H1 (cell line): Measurements from ENCODE around the gene CRHR2. TPM values are rescaled to one million over a fixed set of nuclear protein-coding genes. Genes with fewer than 3 reads are reported as not detected.

ENCODE experiments used
- CTCF ChIA-PET: fragments of 300-600 bp; sonication (Branson Sonifier 250); formaldehyde crosslinking; loops from one replicate; lab custom pipeline; 2021; ENCODE audit not compliant: partially characterized antibody; lab: Charles Lee
- POLR2A ChIA-PET: fragments of 300-600 bp; sonication (Branson Sonifier 250); formaldehyde crosslinking; loops from one replicate; lab custom pipeline; 2021; ENCODE audit warnings: inconsistent platforms; ENCODE audit not compliant: partially characterized antibody; lab: Charles Lee
- DNase-seq, 2 experiments: peaks; one replicate each; pipeline versions ENCODE4 v3.0.0 to v3.0.0-alpha.2; 2010 to 2022; ENCODE audit warnings: low spot score in 2 of 2, low read depth in 1 of 2, mixed read lengths in 1 of 2
- FAIRE-seq: peaks from 2 replicates; lab custom pipeline; 2011; peaks lifted over from hg19 to GRCh38; lab: Jason Lieb, UNC
- H2AFZ ChIP-seq: 2 replicates; pipeline ENCODE4 v1.8.1; 2012; ENCODE audit warnings: low read length, inconsistent platforms
- H2AK5ac ChIP-seq: 2 replicates; pipeline ENCODE4 v1.6.1; 2013; ENCODE audit warnings: low read depth, low read length
- H2BK120ac ChIP-seq: replicated peaks from 2 replicates; pipeline ENCODE3; 2013; ENCODE audit warnings: low read depth, low read length, inconsistent platforms
- H2BK12ac ChIP-seq: 2 replicates; pipeline ENCODE4 v1.6.1; 2013; ENCODE audit warnings: low read depth, low read length
- H2BK15ac ChIP-seq: 2 replicates; pipeline ENCODE4 v1.6.1; 2013; ENCODE audit warnings: low read length
- H2BK20ac ChIP-seq: 2 replicates; pipeline ENCODE4 v1.6.1; 2013; ENCODE audit warnings: low read length
- H2BK5ac ChIP-seq: 2 replicates; pipeline ENCODE4 v1.6.1; 2013; ENCODE audit warnings: low read depth, low read length
- H3K14ac ChIP-seq: 2 replicates; pipeline ENCODE4 v1.6.1; 2013; ENCODE audit warnings: inconsistent platforms; ENCODE audit not compliant: insufficient read length
- H3K18ac ChIP-seq: 2 replicates; pipeline ENCODE4 v1.6.1; 2013; ENCODE audit warnings: low read length; ENCODE audit errors: extremely low read depth
- H3K23ac ChIP-seq: 2 replicates; pipeline ENCODE4 v1.6.1; 2013; ENCODE audit warnings: inconsistent platforms; ENCODE audit not compliant: insufficient read length
- H3K23me2 ChIP-seq: 2 replicates; pipeline ENCODE4 v1.6.1; 2013; ENCODE audit warnings: low read depth, low read length
- H3K27ac ChIP-seq: 2 replicates; pipeline ENCODE4 v1.6.1; 2011; ENCODE audit warnings: low read depth, low read length, inconsistent platforms
- H3K27me3 ChIP-seq, 4 experiments: replicated peaks in 1 of 4; 1 replicate in 1 of 4; 2 replicates in 3 of 4; pipeline versions ENCODE4 v1.6.1 to v1.8.1; 2011 to 2013; ENCODE audit warnings: low read length in 3 of 4, mild to moderate bottlenecking in 3 of 4, inconsistent platforms in 2 of 4, mixed read lengths in 2 of 4, moderate library complexity in 1 of 4; ENCODE audit not compliant: control insufficient read depth in 3 of 4, insufficient read depth in 3 of 4; ENCODE audit errors: extremely low read depth in 1 of 4
- H3K36me3 ChIP-seq, 4 experiments: 2 replicates each; pipeline versions ENCODE4 v1.6.1 to v1.8.1; 2011 to 2013; ENCODE audit warnings: mild to moderate bottlenecking in 4 of 4, low read length in 3 of 4, moderate library complexity in 2 of 4, control low read depth in 1 of 4, inconsistent platforms in 1 of 4; ENCODE audit not compliant: insufficient read depth in 4 of 4, control insufficient read depth in 2 of 4
- H3K4ac ChIP-seq: replicated peaks from 2 replicates; pipeline ENCODE3; 2013; ENCODE audit warnings: low read length, low read depth, mixed read lengths, inconsistent platforms; ENCODE audit not compliant: insufficient read length
- H3K4me1 ChIP-seq, 4 experiments: replicated peaks in 1 of 4; 1 replicate in 1 of 4; 2 replicates in 3 of 4; pipeline versions ENCODE4 v1.6.1 to v1.8.1; 2011 to 2013; ENCODE audit warnings: low read length in 3 of 4, inconsistent platforms in 2 of 4, mixed read lengths in 1 of 4; ENCODE audit not compliant: insufficient read depth in 4 of 4, control insufficient read depth in 3 of 4
- H3K4me2 ChIP-seq, 2 experiments: 2 replicates each; pipeline versions ENCODE4 v1.6.1 to v1.8.1; 2011 to 2013; ENCODE audit warnings: low read depth in 2 of 2, low read length in 2 of 2, control low read depth in 1 of 2, inconsistent platforms in 1 of 2, mild to moderate bottlenecking in 1 of 2; ENCODE audit not compliant: insufficient read depth in 1 of 2
- H3K4me3 ChIP-seq, 4 experiments: fragments of 200-600, 300-600 bp in 1 of 4; sonication (generic), shearing (Covaris generic), sonication (Bioruptor Twin) in 1 of 4; 2 replicates each; pipeline versions ENCODE4 v1.5.1 to v1.8.1; 2011 to 2016; ENCODE audit warnings: low read length in 4 of 4, low read depth in 3 of 4, control low read depth in 2 of 4, inconsistent platforms in 2 of 4, mild to moderate bottlenecking in 2 of 4, mixed read lengths in 1 of 4, moderate library complexity in 1 of 4; ENCODE audit not compliant: insufficient read depth in 2 of 4; ENCODE audit errors: extremely low read depth in 1 of 4
- H3K56ac ChIP-seq: replicated peaks from 2 replicates; pipeline ENCODE3; 2013; ENCODE audit warnings: low read depth, mild to moderate bottlenecking, mixed read lengths, low read length, inconsistent platforms; ENCODE audit not compliant: insufficient read length
- H3K79me1 ChIP-seq: 2 replicates; pipeline ENCODE4 v1.6.1; 2013; ENCODE audit warnings: low read depth, low read length, control low read depth
- H3K79me2 ChIP-seq, 2 experiments: 2 replicates each; pipeline versions ENCODE4 v1.6.1 to v1.8.1; 2012 to 2013; ENCODE audit warnings: low read length in 2 of 2, mild to moderate bottlenecking in 2 of 2, inconsistent platforms in 1 of 2; ENCODE audit not compliant: insufficient read depth in 2 of 2, control insufficient read depth in 1 of 2
- H3K9ac ChIP-seq, 4 experiments: replicated peaks in 1 of 4; 1 replicate in 1 of 4; 2 replicates in 3 of 4; pipeline versions ENCODE4 v1.6.1 to v1.8.1; 2011 to 2013; ENCODE audit warnings: low read depth in 3 of 4, low read length in 3 of 4, control low read depth in 2 of 4, mild to moderate bottlenecking in 2 of 4, moderate library complexity in 2 of 4, inconsistent platforms in 1 of 4; ENCODE audit errors: extremely low read depth in 1 of 4
- H3K9me3 ChIP-seq, 2 experiments: 2 replicates each; pipeline versions ENCODE4 v1.6.1 to v1.8.1; 2012 to 2013; ENCODE audit warnings: mild to moderate bottlenecking in 2 of 2, moderate library complexity in 2 of 2, control low read depth in 1 of 2, inconsistent platforms in 1 of 2, low read depth in 1 of 2, low read length in 1 of 2, mixed read lengths in 1 of 2; ENCODE audit not compliant: insufficient read depth in 2 of 2
- H4K20me1 ChIP-seq, 2 experiments: replicated peaks in 1 of 2; 2 replicates each; pipeline versions ENCODE3 to v1.8.1; 2011 to 2013; ENCODE audit warnings: inconsistent platforms in 2 of 2, low read length in 2 of 2, mild to moderate bottlenecking in 1 of 2; ENCODE audit not compliant: insufficient read depth in 2 of 2, control insufficient read depth in 1 of 2
- H4K5ac ChIP-seq: 2 replicates; pipeline ENCODE4 v1.6.1; 2013; ENCODE audit warnings: low read length, low read depth, mixed read lengths, inconsistent platforms; ENCODE audit not compliant: insufficient read length
- H4K8ac ChIP-seq: 2 replicates; pipeline ENCODE4 v1.8.0; 2013; ENCODE audit warnings: mild to moderate bottlenecking, moderate library complexity, low read length, inconsistent platforms; ENCODE audit not compliant: insufficient read depth; ENCODE audit errors: extremely low read depth
- H4K91ac ChIP-seq: replicated peaks from 2 replicates; pipeline ENCODE3; 2013; ENCODE audit warnings: low read length, mixed read lengths, inconsistent platforms; ENCODE audit not compliant: insufficient read length
- TEAD4 ChIP-seq: IDR thresholded peaks from 2 replicates; pipeline ENCODE4 v1.6.1; 2012; ENCODE audit warnings: low read depth, low read length, inconsistent platforms, mixed read lengths
- WGBS, 2 experiments: shearing (Covaris generic) in 1 of 2; methylation state at CpG; one replicate each; pipeline versions ENCODE4 v1.1.6 to v1.1.7; 2013 to 2015; ENCODE audit warnings: low lambda C conversion rate in 2 of 2, mixed read lengths in 2 of 2, inconsistent platforms in 1 of 2, low coverage in 1 of 2, missing lambda C conversion rate in 1 of 2; ENCODE audit not compliant: insufficient replicate concordance in 2 of 2, insufficient coverage in 1 of 2, insufficient read length in 1 of 2; ENCODE audit errors: extremely low coverage in 1 of 2, missing lambda C conversion rate in 1 of 2; 5-methylcytosine and 5-hydroxymethylcytosine counted together
- polyA plus RNA-seq, 7 experiments: library from polyadenylated mRNA; depleted of rRNA in 3 of 7; stranded (reverse) in 5 of 7; unstranded in 2 of 7; fragments of >200 nt in 5 of 7; fragments of 200-250 nt in 2 of 7; gene quantifications; 1 replicate in 5 of 7; 2 replicates in 1 of 7; 4 replicates in 1 of 7; pipeline versions ENCODE4 v1.2.1 to v1.2.3, GENCODE V29; 2011 to 2013; ENCODE audit warnings: missing spikeins in 2 of 7, mixed read lengths in 2 of 7
- total RNA-seq: library from RNA; stranded (reverse); fragmentation: NEBNext Ultra II Directional; extraction: Animal tissue kit (Norgen Biotek cat#: 25700); gene quantifications from 2 replicates; pipeline ENCODE4 v1.2.1, GENCODE V29; 2021

The CRHR2 gene
- total and polyA plus RNA-seq, 2 of the 8 experiments (the other 6 are each of a cell fraction or from before 2014, with no cell fraction given) = 0.37 to 1.3 TPM

- FAIRE-seq = no peak
Measured at GRCh38 chr7:30705596-30705995, 23.3 kb upstream of the CRHR2 start.

More at GRCh38 chr7:30705596-30705995, 23.3 kb upstream of the CRHR2 start:
- Histone ChIP-seq H2BK120ac (no peak overlapping the region), H3K9me3 (no peaks in the 10 kb centered on the region), H3K18ac (no peak overlapping the region), H2BK5ac (no peak overlapping the region), H3K79me2 (no peaks in the 10 kb centered on the region), H4K20me1 (no peaks in the 10 kb centered on the region), H3K79me1 (no peaks in the 10 kb centered on the region), H3K27ac (no peak overlapping the region), H4K91ac (no peak overlapping the region), H3K27me3 (no peaks in the 10 kb centered on the region; a peak in 1 of 7 replicates), H3K23ac (no peak overlapping the region), H3K4me2 (no peak overlapping the region), H2BK12ac (no peak overlapping the region), H2AK5ac (no peak overlapping the region), H3K56ac (no peak overlapping the region), H2AFZ (no peak overlapping the region), H3K9ac (no peak overlapping the region), H4K5ac (no peak overlapping the region), H2BK20ac (no peak overlapping the region), H3K4me3 (no peak overlapping the region), H4K8ac (no peak overlapping the region), H3K36me3 (no peaks in the 10 kb centered on the region), H3K4me1 (peaks cover 0 to 6% (median 2%) of the 10 kb centered on the region in 4 experiments; a peak in 4 of 7 replicates), H3K4ac (no peak overlapping the region), H2BK15ac (no peak overlapping the region; the same call in 1 of the 2 replicates)
- ChIA-PET CTCF (interaction anchor here (0.6 to 9.9 kb wide), 8 partner anchors 8 to 40 kb away, joined by 3 to 162 read pairs (median 4); partner anchors contain the start of gene CRHR2), POLR2A (no interaction called here)
- TF ChIP-seq TEAD4 = no peak
- TF ChIP-seq, all 59 proteins: peak for 0
- no peak for DNase-seq
- no peak overlapping the region for H3K14ac ChIP-seq
- H3K23me2 ChIP-seq = no peaks in the 10 kb centered on the region
- 91% methylated on average over 13 of the region's 13 CpGs; no CpG with 5 or more reads in 1 of the 2 experiments for WGBS, 2 experiments
